ENCODE measurements around the gene RBPMS2. TPM values are rescaled to one million over a fixed set of nuclear protein-coding genes. Genes with fewer than 3 reads are reported as not detected.

RBPMS2 gene
- total RNA-seq, 1 donor: 0.09 TPM

GRCh38 chr15:64763874-64764273 lies 11.5 kb downstream of the RBPMS2 start:
- no peak for TF ChIP-seq CTCF (IDR thresholded peaks at IDR 0.05; ENCODE audit: insufficient read depth, low read length)
- DNase-seq (ENCODE audit: low read depth): no peak
- no peak overlapping the region for H3K4me3 ChIP-seq (ENCODE audit: low read depth, low read length)

GRCh38 chr15:64763462-64763861 lies 11.9 kb downstream of the RBPMS2 start:
- DNase-seq (ENCODE audit: low read depth): no peak
- no peak overlapping the region for H3K4me3 ChIP-seq (ENCODE audit: low read depth, low read length)
- no peak for TF ChIP-seq CTCF (IDR thresholded peaks at IDR 0.05; ENCODE audit: insufficient read depth, low read length)

GRCh38 chr15:64763021-64763420 lies 12.4 kb downstream of the RBPMS2 start:
- no peak overlapping the region for H3K4me3 ChIP-seq (ENCODE audit: low read depth, low read length)
- DNase-seq (ENCODE audit: low read depth): no peak
- TF ChIP-seq CTCF (IDR thresholded peaks at IDR 0.05; ENCODE audit: insufficient read depth, low read length): no peak

DNA sequence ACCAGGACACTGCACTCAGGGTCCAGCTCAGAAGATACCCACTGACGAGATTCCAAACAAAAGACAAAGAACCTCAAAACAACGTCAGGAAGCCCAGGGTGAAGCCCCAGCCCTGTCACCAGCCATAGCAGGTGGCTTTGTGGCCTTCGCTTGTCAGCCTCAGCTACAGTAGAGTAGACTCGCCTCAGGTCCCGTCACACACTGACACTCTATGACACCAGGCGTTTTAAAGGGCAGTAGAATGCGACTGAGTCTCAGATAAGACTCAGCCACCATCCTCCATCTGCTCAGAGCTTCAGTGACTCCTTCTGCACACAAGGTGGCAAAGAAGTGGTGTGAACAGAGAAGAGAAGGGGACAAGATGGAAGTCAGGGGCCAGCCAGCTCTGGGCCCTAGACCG lies 12.8 kb downstream of the RBPMS2 start:
- H3K4me3 ChIP-seq (ENCODE audit: low read depth, low read length): no peak overlapping the region
- TF ChIP-seq CTCF (IDR thresholded peaks at IDR 0.05; ENCODE audit: insufficient read depth, low read length): no peak
- DNase-seq (ENCODE audit: low read depth): no peak

DNA sequence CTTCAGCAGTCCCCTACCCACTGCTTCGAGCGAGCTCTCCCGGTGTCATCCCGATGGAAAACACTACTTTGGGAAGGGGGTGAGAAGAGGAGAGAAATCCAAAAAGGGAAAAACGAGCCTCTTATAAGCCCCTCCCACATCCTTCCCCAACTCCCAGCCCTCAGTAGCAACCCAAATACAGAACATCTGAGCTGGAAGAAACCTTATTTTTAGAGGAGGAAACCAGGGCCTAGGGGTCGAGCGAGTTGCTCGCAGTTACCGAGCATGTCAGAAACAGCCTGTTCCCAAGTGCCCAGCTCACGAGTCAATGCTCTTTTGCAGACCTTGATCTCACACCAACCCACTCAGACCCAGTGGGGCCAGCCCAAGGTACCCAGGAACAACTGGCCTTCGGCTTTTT lies 14.2 kb downstream of the RBPMS2 start:
- no peak for TF ChIP-seq CTCF (IDR thresholded peaks at IDR 0.05; ENCODE audit: insufficient read depth, low read length)
- H3K4me3 ChIP-seq (ENCODE audit: low read depth, low read length): no peak overlapping the region
- no peak for DNase-seq (ENCODE audit: low read depth)

DNA sequence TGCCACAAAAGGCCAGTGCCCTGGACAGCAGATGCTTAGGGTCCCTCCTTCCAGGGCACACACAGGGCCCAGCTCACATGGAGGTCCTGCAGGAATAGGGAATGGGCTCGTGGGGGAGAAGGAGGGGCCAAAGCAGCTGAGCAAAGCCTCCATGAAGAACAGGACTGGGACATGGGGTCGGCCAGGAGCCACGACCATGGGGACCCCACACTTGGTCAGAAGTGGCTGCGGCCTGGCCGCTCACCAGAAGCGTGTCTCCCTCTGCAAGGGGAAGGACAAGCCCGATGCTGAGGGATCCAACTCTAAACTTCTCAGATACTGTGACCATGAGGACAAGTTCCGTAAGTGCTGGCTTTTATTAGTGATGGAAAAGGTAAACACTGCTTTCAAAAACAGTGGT lies 15.3 kb downstream of the RBPMS2 start:
- H3K4me3 ChIP-seq (ENCODE audit: low read depth, low read length): no peak overlapping the region
- no peak for TF ChIP-seq CTCF (IDR thresholded peaks at IDR 0.05; ENCODE audit: insufficient read depth, low read length)
- no peak for DNase-seq (ENCODE audit: low read depth)

- DNase-seq (ENCODE audit: low read depth): no peak
- H3K4me3 ChIP-seq (ENCODE audit: low read depth, low read length): no peak overlapping the region
- TF ChIP-seq CTCF (IDR thresholded peaks at IDR 0.05; ENCODE audit: insufficient read depth, low read length): no peak
Measured at GRCh38 chr15:64755427-64755940, 19.9 kb downstream of the RBPMS2 start.

All from fibroblast of the aortic adventitia (primary cell).